Measurements from ENCODE around the gene HDAC4.

HDAC4 gene

GRCh38 chr2:239236808-239237205 lies 164.0 kb downstream of the HDAC4 start:
- DNase-seq (ENCODE audit: low read depth in 2 of 2), result no peak

DNA sequence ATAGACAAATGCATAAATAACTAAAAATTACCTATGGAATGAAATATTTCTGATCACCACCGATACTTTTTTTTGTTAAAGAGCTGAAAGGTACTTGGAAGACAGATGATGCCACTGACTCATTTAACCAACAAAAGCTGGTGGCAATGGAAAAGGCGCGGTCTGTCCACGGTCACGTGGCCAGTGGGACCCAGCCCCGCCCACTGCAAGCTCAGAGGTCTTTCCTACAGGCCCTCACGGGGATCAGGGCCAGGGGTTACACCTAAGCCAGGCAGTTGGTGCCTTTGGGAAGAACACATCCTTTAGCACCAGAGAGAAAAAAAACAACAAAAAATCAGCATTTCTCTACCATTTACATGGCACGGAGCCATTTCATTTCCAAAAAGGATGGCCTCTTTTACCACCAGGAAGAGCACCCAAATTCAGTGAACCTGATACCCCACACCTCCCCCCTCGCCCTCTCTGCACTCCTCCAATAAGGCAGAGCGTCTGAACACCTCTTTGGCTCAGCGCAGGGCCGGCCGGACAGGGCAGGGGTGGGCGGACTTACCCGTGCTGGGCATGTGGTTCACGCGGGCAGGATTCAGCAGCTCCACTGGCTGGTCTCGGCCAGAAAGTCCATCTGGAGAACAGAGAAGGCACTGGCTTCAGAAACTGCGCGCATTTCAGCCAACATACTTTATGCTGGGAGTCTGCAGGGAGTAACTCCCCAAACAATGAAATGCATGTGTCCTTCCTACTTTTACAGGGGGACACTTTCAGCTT lies 164.6 kb downstream of the HDAC4 start:
- no peak for DNase-seq (ENCODE audit: low read depth in 2 of 2)

DNA sequence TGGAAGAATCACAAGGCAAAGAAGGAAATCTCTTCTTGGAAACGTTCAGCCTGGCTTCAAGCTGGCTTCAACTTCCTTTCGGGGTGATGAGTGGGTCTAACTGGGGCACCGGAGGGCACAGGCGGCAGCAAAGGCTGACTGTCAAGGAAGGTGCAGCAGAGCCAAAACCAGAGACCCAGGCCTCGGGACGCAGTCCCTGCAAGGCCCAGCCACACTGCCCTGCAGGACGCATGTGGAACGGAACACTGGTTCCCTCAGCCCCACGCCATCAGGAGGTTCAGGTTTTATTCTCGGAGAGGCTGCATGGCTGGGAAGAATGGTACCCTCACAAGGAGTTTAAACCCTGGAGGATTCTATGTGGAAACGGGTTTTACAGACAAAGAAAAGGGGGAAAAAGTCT lies 165.5 kb downstream of the HDAC4 start:
- DNase-seq (ENCODE audit: low read depth in 2 of 2), result no peak

DNA sequence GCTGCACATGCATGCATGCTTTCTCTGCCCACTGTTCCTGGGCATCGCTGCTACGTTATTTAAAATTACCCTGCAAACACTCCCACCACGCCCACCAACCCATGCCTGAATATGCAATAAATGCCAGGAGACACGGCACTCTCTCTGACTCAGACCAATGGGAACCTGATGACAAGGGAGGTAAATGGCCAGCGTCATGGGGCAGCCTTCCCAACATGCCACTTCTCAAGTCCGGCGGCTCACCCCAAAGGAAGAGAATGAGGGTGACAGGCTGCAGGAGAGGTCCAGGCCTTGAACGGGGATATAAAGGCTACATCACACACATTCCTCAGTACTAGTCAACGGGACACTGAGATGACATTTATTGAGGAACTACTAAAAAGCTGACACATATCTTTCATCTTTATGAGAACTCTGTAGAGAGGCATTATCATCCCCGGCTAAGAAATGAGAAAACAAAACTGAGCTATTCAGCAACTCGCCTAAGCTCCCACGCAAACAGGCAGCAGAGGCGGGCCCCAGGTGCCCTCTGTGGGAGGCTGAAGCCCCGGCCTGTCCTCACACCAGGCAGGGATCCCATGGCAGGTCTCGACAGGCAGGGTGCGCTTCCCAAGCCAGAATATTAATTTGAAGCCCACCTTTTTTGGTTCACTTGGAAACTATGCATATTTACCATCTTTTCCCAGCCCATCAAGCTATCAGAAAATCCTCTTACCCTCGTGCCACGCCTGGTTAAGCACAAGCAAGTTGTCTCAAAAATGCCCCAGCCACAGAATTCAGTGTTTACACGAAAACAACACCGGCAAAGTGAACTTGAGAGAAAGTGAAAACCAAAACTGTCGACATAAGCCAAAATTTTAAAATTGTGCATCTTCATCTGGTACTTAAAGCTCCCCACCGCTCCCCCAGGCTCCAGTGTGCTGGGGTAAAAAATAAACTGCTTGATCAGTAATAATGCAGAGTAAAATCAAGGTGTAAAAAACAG lies 166.3 kb downstream of the HDAC4 start:
- no peak for DNase-seq (ENCODE audit: low read depth in 2 of 2)

DNA sequence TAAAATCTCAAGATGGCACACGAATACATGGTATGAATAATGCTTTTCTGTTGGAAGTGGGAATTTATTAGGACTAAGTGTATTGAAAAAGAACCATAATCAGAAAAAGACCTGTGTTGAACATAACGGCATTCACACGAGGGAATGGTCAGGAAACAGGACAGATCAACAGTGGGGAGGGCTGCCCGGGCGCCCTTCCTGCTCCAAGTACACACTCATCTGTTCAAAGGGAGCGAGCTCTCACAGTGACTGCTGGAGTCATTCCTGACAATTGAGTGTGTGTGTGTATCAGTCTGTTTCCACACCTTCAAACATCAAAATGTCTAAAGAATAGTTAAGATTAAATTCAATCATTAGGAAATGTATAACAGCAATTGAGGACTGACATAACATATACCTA lies 167.2 kb downstream of the HDAC4 start:
- DNase-seq (ENCODE audit: low read depth in 2 of 2), result no peak

DNA sequence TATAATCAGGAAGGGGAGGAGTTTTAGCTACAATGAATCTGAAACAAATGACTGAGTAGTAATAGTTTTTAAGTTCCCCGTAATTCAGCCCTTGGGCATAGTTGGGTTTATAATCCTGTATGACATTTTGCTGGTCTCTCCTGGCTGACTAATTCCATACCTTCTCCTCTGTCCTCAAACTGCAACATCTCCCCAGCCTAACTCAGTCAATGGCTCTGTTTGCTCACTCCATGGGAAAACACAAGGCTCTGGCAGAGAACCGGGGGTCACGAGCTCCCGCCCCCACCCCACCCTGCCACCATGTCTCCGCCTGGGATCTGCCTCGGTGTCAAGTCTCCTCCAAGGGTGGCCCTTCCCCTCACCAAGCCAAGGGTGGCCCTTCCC lies 168.6 kb downstream of the HDAC4 start:
- DNase-seq (ENCODE audit: low read depth in 2 of 2), result no peak

- no peak for DNase-seq (ENCODE audit: low read depth in 2 of 2)
Observed at GRCh38 chr2:239231231-239232194, 169.3 kb downstream of the HDAC4 start.

DNA sequence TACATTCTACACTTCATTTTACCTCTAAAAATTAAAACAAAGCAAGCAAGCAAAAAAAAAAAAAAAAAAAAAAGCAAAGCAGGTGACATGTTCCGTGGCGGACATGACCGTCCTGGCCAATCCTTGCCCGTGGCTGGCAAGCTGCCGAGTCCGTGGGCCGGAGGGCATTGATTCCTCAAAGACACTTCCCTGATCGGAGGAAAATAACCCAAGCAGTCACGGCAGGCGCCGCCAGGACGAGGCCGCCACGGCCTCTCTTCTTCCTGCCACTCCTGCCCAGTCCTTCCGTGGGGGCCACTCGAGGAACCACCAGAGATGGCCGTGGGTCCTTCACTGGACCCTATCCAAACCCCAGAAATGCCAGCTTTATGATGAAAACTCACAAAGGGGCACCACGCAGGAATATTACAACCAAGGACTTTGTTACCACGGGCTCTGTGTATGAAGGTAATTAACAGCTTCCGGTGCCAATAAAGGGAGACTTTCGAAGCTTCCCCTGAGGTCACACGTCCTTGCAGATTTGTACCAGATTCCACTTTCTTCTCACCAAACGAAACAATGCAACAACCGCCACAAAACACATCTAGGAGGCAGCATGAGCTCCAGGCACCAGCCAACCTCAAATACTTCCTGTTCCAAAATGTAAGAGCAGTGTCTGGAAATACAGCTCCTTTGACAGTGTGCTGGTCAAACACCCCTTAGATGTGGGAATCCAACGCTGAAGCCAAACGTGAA lies 170.3 kb downstream of the HDAC4 start:
- DNase-seq (ENCODE audit: low read depth in 2 of 2), result no peak

DNA sequence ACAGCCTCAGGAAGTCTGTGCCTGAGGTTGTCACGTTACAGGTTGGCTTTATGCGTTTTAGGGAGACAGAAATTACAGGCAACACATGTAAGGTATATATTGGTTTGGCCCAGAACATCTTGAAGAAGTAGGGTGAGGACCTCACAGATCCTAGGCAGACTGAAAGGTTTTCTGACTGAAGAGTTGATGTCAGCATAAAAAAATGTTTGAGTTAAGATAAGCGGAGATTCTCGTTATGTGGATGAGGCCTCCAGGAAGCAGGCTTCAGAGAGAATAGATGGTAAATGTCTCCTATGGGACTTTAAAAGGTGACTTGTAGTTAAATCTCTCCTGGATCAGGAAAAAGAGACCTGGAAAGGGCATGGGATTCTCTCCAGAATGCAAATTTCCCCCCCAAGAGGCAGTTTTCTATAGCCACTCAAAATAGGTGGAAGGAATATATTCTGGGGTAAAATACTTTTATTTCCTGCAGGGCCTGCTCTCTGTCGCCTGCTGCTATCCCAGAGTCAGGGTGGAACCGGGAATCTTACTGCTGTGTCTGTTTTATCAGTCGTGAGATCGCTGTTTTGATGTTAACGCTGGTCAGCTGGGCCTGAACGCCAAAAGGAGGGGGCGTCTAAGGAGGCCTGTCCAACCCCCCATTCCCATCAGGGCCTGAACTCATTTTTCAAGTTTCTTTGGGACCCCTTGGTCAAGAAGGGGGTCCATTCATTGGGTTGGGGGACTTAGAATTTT lies 171.1 kb downstream of the HDAC4 start:
- DNase-seq (ENCODE audit: low read depth in 2 of 2), result no peak

GRCh38 chr2:239227661-239228371 lies 173.0 kb downstream of the HDAC4 start:
- no peak for DNase-seq (ENCODE audit: low read depth in 2 of 2)

DNA sequence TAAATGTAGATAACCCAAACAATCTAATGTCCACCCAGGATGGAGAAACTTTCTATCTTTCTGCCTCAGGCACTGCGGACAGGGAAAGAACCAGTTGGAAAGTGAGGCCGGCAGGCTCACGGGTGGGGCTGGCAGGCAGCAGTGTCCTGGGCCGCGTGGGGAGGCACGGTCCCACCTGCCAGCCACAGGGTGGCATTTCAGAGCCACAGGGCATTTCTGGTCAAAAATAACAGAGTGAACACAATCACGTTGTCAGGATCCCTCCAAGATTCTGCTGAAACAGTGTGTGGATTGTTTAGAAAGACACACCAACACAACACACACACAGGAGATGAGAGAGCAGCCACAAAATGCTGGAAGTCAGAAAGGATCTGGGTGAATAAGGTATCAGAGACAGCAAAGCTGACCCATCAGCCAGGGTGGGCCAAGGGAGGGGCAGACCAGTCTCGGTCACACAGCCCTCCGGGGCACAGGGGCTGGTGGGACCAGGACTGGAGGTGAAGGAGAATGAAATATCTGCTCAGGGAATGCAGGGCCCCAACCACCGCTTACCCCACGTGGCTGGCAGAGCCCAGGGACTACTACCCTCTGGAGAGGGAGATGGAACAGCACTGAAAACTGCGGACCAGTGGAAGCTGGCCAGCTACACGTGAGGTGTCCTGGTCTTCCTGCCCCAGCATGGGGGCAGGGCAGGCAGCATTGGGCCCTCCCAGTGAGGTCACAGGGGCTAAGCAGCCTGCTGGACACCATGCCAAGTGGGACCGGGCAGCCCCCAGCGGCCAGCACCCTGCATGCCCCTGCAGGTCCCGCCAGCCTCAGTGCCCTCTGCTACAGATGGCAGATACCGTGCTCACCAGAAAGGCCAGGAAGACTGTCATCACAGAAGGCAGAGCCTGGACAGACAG lies 173.9 kb downstream of the HDAC4 start:
- DNase-seq (ENCODE audit: low read depth in 2 of 2), result no peak

GRCh38 chr2:239225871-239226561 lies 174.8 kb downstream of the HDAC4 start:
- DNase-seq (ENCODE audit: low read depth in 2 of 2), result no peak

- DNase-seq (ENCODE audit: low read depth in 2 of 2), result no peak
Observed at GRCh38 chr2:239225371-239225851, 175.4 kb downstream of the HDAC4 start.

DNA sequence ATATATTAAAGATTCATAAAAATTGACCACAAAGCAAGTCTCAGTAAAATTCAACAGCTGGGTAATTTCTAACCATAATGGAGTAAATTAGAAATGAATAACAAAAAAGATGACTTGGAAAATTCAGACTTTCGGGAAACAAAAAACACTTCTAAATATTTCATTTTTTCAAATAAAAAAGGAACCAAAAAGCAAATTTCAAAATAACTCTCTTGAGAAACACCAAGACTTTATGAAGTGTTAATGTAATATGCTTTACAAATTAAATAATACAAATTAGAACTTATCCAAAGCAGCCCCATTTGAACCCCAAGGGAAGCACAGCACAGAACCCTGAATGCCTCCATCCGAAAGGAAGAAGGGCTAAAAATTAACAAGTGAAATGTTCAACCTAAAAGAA lies 175.9 kb downstream of the HDAC4 start:
- DNase-seq (ENCODE audit: low read depth in 2 of 2), result no peak

DNA sequence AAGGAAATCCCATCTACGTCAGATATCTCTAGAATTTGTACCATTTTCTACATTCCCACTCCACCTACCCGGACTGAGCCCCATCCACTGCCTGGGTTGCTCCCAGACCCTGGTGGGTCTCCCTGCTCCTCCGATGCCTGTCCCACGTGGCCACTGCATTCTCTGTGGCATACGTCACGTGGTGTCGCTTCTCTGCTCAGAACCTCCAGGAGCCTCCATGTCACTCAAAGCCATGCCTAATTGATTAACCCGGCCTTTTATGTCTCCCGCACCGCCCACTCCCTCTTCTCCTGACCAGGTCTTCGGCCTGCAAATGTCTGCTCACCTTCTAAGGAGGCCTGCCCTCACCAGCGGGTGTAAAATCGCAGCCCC lies 176.6 kb downstream of the HDAC4 start:
- no peak for DNase-seq (ENCODE audit: low read depth in 2 of 2)

GRCh38 chr2:239223310-239224198 lies 177.3 kb downstream of the HDAC4 start:
- no peak for DNase-seq (ENCODE audit: low read depth in 2 of 2)

Measured in activated CD4-positive, alpha-beta T cell treated with anti-CD3 and anti-CD28 coated beads for 24 hours (primary cell).